Osteocyte (in vitro differentiated cells): ENCODE measurements around the gene MAP3K10. TPM values are rescaled to one million over a fixed set of nuclear protein-coding genes. Genes with fewer than 3 reads are reported as not detected.

Experiments used
- DNase-seq: peaks from one replicate; pipeline ENCODE4 v3.0.0; 2021; ENCODE audit warnings: mixed read lengths; ENCODE audit not compliant: unreplicated experiment; ENCODE audit errors: extremely low spot score
- H3K27ac Mint-ChIP-seq: one replicate; pipeline ENCODE4 v1.8.0; 2021; ENCODE audit warnings: mild to moderate bottlenecking, mixed read lengths; ENCODE audit not compliant: unreplicated experiment
- H3K27me3 Mint-ChIP-seq: one replicate; pipeline ENCODE4 v1.8.0; 2021; ENCODE audit warnings: mixed read lengths; ENCODE audit not compliant: unreplicated experiment
- H3K36me3 Mint-ChIP-seq: one replicate; pipeline ENCODE4 v1.8.0; 2021; ENCODE audit warnings: mixed read lengths; ENCODE audit not compliant: unreplicated experiment
- H3K4me1 Mint-ChIP-seq: one replicate; pipeline ENCODE4 v1.8.0; 2021; ENCODE audit warnings: mixed read lengths; ENCODE audit not compliant: unreplicated experiment
- H3K4me3 Mint-ChIP-seq: one replicate; pipeline ENCODE4 v1.8.0; 2021; ENCODE audit warnings: mild to moderate bottlenecking, moderate library complexity, mixed read lengths; ENCODE audit not compliant: unreplicated experiment
- H3K9me3 Mint-ChIP-seq: one replicate; pipeline ENCODE4 v1.8.0; 2021; ENCODE audit warnings: mixed read lengths; ENCODE audit not compliant: unreplicated experiment
- CTCF ChIP-seq: fragments of 200-600 bp; sonication (generic); IDR thresholded peaks from 2 replicates; pipeline ENCODE4 v1.5.0; 2021; ENCODE audit warnings: antibody characterized with exemption, mild to moderate bottlenecking, moderate library complexity
- total RNA-seq: library from RNA; stranded (reverse); gene quantifications from 2 replicates; pipeline ENCODE4 v1.2.1, GENCODE V29; 2021

Gene MAP3K10
- total RNA-seq, 1 donor from 2014 or later, result 24.2 TPM

- Mint-ChIP-seq H3K27ac (no peak overlapping the region), H3K4me3 (no peak overlapping the region), H3K4me1 (no peaks in the 10 kb centered on the region), H3K36me3 (peaks cover 27% of the 10 kb centered on the region), H3K9me3 (no peaks in the 10 kb centered on the region), H3K27me3 (no peaks in the 10 kb centered on the region)
- no peak for TF ChIP-seq CTCF
- DNase-seq, result no peak
Observed at GRCh38 chr19:40200341-40201099, 9.3 kb downstream of the MAP3K10 start.

- no peak overlapping the region for H3K4me3 Mint-ChIP-seq
- no peak for TF ChIP-seq CTCF
- peaks cover 24% of the 10 kb centered on the region for H3K36me3 Mint-ChIP-seq
- no peaks in the 10 kb centered on the region for H3K27me3 Mint-ChIP-seq
- H3K9me3 Mint-ChIP-seq, result no peaks in the 10 kb centered on the region
- no peak overlapping the region for H3K27ac Mint-ChIP-seq
- no peak for DNase-seq
- H3K4me1 Mint-ChIP-seq, result no peaks in the 10 kb centered on the region
Observed at GRCh38 chr19:40204381-40204780, 13.2 kb downstream of the MAP3K10 start.

GRCh38 chr19:40205760-40206159 is 14.5 kb downstream of the MAP3K10 start:
- H3K27ac Mint-ChIP-seq, result no peak overlapping the region
- H3K4me3 Mint-ChIP-seq, result no peak overlapping the region
- TF ChIP-seq CTCF, result no peak
- H3K9me3 Mint-ChIP-seq, result no peaks in the 10 kb centered on the region
- peaks cover 24% of the 10 kb centered on the region for H3K36me3 Mint-ChIP-seq
- no peaks in the 10 kb centered on the region for H3K4me1 Mint-ChIP-seq
- no peak for DNase-seq
- no peaks in the 10 kb centered on the region for H3K27me3 Mint-ChIP-seq

- DNase-seq, result no peak
- Mint-ChIP-seq H3K4me1 (no peaks in the 10 kb centered on the region), H3K9me3 (no peaks in the 10 kb centered on the region), H3K36me3 (peaks cover 23% of the 10 kb centered on the region), H3K4me3 (no peak overlapping the region), H3K27me3 (no peaks in the 10 kb centered on the region), H3K27ac (no peak overlapping the region)
- no peak for TF ChIP-seq CTCF
Observed at GRCh38 chr19:40208602-40209001, 17.4 kb downstream of the MAP3K10 start.

GRCh38 chr19:40210889-40211288 is 19.7 kb downstream of the MAP3K10 start:
- peaks cover 4% of the 10 kb centered on the region for H3K27me3 Mint-ChIP-seq
- H3K4me3 Mint-ChIP-seq, result no peak overlapping the region
- no peaks in the 10 kb centered on the region for H3K4me1 Mint-ChIP-seq
- no peak for TF ChIP-seq CTCF
- H3K27ac Mint-ChIP-seq, result no peak overlapping the region
- peaks cover 13% of the 10 kb centered on the region for H3K36me3 Mint-ChIP-seq
- no peaks in the 10 kb centered on the region for H3K9me3 Mint-ChIP-seq
- no peak for DNase-seq
